Epithelial cell of esophagus (primary cell): ENCODE data around the gene RNFT1.
A peak's percentile ranks its signal among the peaks of the same experiment; 100 is the strongest.
"Not testable (repeated sequence)": the region's sequence is repeated elsewhere in the genome, so short reads cannot be mapped to it uniquely, and the experiment has no call there.

Experiments used
- DNase-seq: peaks from one replicate; pipeline ENCODE4 v3.0.0; 2010; ENCODE audit warnings: low read depth
- H3K4me3 ChIP-seq: 2 replicates; pipeline ENCODE4 v1.5.1; 2011; ENCODE audit warnings: mild to moderate bottlenecking, low read length, control low read depth
- TF ChIP-seq, protein P1 (sequence below): IDR thresholded peaks from 2 replicates; pipeline ENCODE4 v1.5.1; 2011; ENCODE audit warnings: low read depth, mild to moderate bottlenecking, low read length, control low read depth, inconsistent platforms; ENCODE audit not compliant: insufficient read depth; ENCODE audit errors: missing control alignments

Gene RNFT1, protein sequence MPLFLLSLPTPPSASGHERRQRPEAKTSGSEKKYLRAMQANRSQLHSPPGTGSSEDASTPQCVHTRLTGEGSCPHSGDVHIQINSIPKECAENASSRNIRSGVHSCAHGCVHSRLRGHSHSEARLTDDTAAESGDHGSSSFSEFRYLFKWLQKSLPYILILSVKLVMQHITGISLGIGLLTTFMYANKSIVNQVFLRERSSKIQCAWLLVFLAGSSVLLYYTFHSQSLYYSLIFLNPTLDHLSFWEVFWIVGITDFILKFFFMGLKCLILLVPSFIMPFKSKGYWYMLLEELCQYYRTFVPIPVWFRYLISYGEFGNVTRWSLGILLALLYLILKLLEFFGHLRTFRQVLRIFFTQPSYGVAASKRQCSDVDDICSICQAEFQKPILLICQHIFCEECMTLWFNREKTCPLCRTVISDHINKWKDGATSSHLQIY

DNA sequence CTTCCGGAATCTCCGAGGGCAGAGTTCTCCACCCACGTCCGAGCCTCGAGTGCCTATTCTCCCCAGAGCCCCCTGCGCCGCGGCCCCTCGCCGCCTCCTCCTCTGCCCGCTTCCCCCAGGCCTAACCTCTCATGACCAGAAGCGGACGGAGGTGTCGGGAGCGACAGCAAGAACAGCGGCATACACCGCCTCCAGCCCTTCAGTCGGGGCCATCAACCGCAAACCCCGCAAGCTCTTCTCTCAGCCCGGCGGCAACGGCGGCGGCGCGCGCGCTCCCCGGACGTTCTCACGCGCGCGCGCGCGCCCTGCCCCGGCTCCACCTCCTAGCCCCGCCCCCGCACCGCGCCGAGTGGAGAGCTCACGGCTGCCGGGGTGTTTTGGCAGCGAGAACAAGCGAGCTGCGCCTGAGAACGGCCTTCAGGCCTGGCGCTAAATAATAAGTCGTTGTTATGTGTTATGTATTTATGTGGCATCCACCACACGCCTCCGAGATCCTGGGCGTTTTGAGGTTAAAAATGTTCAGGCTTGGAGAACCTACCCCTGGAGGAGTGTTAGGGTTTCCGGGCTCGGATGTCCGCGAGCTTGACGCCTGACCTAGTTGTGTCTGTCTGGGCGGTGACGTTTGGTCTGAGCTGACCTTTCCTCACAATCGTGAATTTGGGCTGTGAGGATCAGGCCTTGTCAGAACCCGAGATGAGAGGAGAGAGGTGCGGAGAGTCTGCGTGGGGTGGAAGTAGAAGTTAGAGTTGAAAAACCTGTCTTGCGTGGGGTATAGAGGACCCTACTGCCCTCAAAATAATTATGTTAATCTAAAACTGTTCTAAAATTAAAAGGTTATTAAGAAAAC, at the start of gene RNFT1:
RNFT1 (minus strand) TSS at position 259 of the 847 bp plus-strand sequence; CDS start at position 182, 77 bp downstream.
- peak; percentile 88 for DNase-seq
- H3K4me3 ChIP-seq = peak within 1 kb of the TSS; percentile 86
- TF ChIP-seq, protein P1, sequence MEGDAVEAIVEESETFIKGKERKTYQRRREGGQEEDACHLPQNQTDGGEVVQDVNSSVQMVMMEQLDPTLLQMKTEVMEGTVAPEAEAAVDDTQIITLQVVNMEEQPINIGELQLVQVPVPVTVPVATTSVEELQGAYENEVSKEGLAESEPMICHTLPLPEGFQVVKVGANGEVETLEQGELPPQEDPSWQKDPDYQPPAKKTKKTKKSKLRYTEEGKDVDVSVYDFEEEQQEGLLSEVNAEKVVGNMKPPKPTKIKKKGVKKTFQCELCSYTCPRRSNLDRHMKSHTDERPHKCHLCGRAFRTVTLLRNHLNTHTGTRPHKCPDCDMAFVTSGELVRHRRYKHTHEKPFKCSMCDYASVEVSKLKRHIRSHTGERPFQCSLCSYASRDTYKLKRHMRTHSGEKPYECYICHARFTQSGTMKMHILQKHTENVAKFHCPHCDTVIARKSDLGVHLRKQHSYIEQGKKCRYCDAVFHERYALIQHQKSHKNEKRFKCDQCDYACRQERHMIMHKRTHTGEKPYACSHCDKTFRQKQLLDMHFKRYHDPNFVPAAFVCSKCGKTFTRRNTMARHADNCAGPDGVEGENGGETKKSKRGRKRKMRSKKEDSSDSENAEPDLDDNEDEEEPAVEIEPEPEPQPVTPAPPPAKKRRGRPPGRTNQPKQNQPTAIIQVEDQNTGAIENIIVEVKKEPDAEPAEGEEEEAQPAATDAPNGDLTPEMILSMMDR = no peak

DNA sequence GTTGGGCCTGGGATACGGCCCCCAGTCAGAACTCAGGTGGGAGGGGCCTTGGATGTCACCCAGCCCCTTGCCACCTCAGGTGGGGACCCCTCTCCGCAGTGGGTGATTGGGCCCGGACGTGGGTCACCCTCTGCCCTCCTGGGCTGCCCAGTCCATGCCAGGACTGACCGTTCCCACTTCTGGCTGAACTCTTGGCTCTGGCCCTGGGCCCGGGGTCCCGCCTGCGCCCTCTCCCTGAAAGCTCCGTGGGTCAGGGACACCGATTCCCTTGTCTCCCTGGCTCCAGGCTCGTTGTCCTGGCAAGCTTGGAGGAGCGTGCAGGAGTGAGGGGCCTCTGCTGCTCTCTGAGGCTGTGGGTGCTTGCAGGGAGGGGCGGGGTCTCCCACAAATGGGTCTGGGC, 44.8 kb upstream of the RNFT1 start:
- DNase-seq, H3K4me3 ChIP-seq: not testable (repeated sequence)

DNA sequence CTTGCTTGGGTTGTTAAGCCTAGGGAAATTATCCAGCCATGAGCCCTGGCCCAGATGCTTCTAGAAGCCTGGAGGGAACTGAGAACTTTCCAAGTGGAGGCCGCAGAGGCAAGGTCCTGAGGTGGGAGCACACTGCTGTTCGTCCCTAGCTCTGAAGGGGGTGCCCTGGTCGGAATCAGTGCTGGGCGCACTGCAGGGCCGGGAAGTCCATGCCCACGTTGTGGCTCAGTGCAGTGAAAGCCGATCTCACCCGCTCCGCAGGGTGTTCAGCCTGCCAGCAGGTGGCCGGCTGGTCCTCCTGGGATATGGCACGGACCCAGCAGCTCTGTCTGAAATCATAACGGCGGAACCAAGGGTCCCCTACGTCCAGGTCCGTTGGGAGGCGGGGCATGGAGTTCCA, 43.8 kb upstream of the RNFT1 start:
- H3K4me3 ChIP-seq, DNase-seq: not testable (repeated sequence)

DNA sequence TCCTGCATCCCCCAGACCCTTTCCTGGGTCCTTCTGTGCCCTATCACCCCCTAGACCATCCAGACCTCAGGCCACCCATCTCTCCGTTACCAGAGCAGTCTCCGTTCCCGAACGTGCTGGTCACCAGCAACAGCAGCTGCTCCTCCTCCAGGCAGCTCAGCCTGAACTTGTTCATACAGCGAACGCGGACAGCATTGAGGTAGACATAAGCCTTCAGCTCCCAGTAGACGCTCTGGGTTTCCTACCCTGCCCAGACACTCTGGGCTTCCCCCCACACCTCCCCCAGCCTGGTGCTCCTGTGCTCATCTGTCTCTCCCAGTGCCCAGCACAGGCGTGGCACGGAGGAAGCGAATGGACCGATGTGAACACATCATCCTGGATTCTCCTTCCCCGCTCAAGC, 41.6 kb upstream of the RNFT1 start:
- DNase-seq = no peak
- H3K4me3 ChIP-seq = no peak overlapping the region
- TF ChIP-seq, protein P1 = no peak

DNA sequence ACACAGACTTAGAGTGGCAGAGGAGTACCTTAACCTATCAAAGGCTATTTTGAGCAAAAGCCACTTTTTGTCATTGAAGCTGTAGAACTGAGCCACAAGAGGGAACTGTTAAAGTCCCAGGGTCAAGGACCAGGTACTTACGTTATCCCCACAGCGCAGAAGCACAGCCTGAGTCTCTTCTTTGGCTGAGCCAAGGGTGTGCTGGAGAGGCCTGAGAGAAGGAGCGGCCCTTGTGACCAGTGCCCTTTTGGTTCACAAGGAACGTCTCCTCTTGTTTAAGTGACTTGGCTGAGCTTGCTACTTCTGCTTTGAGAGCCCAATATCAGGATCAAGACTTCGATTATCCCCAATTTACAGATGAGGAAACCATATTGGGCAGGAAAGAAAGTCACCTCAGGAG, 40.0 kb upstream of the RNFT1 start:
- not testable (repeated sequence) for DNase-seq, H3K4me3 ChIP-seq

DNA sequence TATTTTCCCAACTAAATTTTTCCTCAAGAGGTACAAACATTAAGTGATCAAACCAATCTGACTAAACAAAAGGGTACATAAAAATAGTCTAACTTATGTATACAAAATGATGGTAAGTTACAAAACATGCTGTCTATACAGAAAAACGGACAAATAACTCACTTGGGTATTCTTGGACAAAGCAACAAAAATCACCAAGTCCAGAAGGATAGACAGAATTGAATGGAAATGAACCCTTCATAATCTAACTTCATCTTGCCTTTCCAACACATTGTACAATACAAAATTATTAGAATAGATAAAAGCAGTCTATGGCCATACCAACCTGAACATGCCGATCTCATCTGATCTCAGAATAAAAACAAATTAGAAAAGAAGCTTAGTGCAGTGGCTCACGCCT, 37.9 kb upstream of the RNFT1 start:
- H3K4me3 ChIP-seq = not testable (repeated sequence)

DNA sequence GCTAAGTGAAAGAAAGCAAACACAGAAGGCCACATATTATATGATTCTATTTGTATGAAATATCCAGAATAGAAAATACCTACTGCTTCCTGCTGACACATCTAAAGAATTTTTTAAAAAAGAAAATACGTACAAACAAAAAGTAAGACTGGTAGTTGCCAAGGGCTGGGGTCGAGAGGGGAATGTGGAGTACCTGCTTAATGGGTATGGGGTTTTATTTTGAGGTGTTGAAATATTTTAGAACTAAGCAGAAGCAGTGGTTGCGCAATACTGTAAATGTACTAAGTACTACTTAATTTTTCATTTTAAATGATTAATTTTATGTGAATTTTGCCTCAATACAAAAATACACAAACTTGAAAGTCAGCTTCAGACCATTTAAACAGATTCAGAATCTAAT, 32.1 kb upstream of the RNFT1 start:
- not testable (repeated sequence) for DNase-seq, H3K4me3 ChIP-seq

More for the DNA sequence above, 37.9 kb upstream of the RNFT1 start:
- DNase-seq = not testable (repeated sequence)

DNA sequence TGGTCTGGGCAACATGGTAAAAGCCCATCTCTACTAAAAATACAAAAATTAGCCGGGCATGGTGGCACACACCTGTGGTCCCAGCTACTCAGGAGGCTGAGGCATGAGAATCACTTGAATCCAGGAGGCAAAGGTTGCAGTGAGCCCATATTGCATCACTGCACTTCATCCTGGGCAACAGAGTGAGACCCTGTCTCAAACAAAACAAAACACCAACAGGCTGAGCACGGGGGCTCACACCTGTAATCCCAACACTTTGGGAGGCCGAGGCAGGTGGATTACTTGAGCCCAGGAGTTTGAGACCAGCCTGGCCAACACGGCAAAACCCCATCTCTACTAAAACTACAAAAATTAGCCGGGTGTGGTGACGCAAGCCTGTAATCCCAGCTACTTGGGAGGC, 10.6 kb upstream of the RNFT1 start:
- H3K4me3 ChIP-seq, DNase-seq: not testable (repeated sequence)

DNA sequence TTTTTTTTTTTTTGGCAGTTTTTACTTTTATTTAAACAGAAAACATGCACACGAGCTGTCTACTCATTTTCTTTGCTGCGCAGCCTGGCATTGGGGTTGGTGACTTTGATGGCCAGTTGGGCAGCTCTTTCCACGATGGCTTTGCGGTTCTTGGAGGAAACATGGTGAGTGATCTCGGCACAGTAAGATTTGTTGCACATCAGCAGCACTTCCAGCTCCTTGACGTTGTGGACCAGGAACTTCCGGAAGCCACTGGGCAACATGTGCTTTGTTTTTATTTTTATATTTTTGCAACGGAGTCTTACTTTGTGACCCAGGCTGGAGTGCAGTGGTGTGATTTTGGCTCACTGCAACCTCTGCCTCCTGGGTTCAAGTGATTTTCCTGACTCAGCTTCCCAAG, 8.9 kb upstream of the RNFT1 start:
- H3K4me3 ChIP-seq, DNase-seq: not testable (repeated sequence)

DNA sequence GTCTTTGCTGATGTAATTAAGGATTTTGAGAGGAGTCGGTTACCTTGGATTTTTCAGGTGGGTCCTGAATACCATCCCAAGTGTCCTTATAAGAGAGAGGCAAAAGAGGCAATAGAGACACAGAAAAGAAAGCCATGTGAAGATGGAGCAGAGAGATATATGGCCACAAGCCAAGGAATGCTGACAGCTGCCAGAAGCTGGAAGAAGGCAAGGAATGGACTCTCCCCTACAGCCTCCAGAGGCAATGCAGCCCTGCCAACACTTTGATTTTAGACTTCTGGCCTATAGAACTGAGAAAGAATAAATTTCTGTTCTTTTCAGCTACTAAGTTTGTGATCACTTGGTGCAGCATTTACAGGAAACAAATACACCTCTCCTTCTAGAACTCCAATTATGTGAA, 8.2 kb upstream of the RNFT1 start:
- DNase-seq = no peak
- H3K4me3 ChIP-seq = no peak overlapping the region
- TF ChIP-seq, protein P1 = no peak

DNA sequence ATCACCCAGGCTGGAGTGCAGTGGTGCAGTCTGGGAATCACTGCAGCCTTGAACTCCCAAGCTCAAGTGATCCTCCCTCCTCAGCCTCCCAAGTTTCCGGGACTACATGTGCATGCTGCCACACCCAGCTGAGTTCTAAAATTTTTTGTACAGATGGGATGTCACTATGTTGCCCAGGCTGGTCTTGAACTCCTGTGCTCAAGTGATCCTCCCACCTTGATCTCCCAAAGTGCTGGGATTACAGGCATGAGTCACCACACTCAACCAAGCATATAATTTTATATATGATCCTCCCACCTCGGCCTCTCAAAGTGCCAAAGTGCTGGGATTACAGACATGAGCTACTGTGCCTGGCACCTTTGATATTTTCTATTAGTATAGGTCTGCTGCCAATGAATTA, 7.2 kb upstream of the RNFT1 start:
- not testable (repeated sequence) for H3K4me3 ChIP-seq, DNase-seq
